Lower leg skin (tissue), 3 donors: Measurements from ENCODE around the gene ARHGEF10L.

ENCODE experiments used
- POLR2A ChIP-seq, 2 donors: fragments of 450-650 bp; IDR thresholded peaks; one replicate each; pipeline ENCODE4 v1.6.1; 2016 to 2017; ENCODE audit warnings: antibody characterized with exemption in 2 of 2, mild to moderate bottlenecking in 1 of 2, moderate library complexity in 1 of 2
- TF ChIP-seq, protein P1 (sequence below), 3 donors: fragments of 450-650 bp; IDR thresholded peaks; one replicate each; pipeline ENCODE4 v1.5.1; 2016; ENCODE audit warnings: antibody characterized with exemption in 3 of 3, mild to moderate bottlenecking in 3 of 3, moderate library complexity in 2 of 3

DNA sequence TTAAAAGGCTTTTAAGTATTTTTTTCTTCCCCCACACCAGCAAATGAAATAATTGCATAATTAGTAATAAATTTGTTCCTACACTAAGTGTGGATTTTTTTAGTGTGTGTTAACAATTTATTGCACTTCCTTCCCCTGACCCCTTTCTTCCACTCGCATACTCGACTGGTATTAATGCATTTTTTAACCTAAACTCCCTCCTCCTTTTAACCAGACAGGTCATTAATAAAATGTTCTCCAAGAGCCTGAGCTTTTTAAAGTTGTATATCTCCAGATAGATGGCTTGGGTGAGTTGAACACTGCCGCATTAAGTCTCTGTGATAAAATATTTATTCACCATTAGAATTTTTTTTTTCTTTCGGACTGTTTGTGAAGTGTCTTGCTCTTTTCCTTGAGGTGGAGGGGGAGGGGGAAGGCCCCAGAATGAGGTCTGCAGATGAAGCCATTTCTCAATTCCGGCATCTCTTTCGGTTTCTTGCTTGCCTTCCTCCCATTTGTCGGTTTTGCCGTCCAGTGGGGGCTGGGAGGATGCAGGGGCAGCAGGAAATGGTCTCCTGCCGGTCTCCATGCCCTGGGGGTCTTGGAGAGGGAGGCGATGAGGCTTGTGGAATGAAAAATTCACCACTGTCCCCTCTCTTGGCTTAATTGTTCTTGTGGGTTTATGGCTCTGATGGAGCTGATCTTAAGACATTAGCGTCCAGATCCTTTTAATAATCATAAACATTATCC, 151.6 kb downstream of the ARHGEF10L start:
- TF ChIP-seq POLR2A (IDR thresholded peaks at IDR 0.05): no peak
- TF ChIP-seq, protein P1, sequence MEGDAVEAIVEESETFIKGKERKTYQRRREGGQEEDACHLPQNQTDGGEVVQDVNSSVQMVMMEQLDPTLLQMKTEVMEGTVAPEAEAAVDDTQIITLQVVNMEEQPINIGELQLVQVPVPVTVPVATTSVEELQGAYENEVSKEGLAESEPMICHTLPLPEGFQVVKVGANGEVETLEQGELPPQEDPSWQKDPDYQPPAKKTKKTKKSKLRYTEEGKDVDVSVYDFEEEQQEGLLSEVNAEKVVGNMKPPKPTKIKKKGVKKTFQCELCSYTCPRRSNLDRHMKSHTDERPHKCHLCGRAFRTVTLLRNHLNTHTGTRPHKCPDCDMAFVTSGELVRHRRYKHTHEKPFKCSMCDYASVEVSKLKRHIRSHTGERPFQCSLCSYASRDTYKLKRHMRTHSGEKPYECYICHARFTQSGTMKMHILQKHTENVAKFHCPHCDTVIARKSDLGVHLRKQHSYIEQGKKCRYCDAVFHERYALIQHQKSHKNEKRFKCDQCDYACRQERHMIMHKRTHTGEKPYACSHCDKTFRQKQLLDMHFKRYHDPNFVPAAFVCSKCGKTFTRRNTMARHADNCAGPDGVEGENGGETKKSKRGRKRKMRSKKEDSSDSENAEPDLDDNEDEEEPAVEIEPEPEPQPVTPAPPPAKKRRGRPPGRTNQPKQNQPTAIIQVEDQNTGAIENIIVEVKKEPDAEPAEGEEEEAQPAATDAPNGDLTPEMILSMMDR (IDR thresholded peaks at IDR 0.05): no peak
